ENCODE measurements around the gene ADAM12. TPM values are rescaled to one million over a fixed set of nuclear protein-coding genes. Genes with fewer than 3 reads are reported as not detected.

The ADAM12 gene
- total RNA-seq, 2 donors from 2014 or later, result 0.71 to 1.2 TPM

DNA sequence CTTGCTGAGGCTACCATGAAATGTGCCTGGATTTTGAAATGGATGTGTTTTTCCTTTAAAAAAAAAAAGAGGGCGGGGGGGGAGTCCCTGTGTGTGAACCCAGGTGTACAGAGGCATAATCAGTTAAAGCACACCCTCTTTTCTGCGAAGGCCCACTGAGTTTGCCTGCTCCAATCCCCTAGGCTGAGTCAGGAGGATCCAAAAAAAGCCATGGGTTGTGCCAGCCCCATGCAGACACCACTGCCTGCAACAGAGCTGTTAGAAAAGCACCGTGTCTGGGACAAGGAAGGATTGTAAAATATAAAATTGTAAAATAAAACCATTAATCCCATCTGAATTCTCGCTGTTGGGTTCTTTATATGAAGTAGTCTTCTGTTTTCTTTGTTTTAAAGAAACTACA lies 217.9 kb downstream of the ADAM12 start:
- Histone ChIP-seq H3K36me3 (no peaks in the 10 kb centered on the region), H3K27ac (no peak overlapping the region)
- no peak for DNase-seq (ENCODE audit: low spot score)

DNA sequence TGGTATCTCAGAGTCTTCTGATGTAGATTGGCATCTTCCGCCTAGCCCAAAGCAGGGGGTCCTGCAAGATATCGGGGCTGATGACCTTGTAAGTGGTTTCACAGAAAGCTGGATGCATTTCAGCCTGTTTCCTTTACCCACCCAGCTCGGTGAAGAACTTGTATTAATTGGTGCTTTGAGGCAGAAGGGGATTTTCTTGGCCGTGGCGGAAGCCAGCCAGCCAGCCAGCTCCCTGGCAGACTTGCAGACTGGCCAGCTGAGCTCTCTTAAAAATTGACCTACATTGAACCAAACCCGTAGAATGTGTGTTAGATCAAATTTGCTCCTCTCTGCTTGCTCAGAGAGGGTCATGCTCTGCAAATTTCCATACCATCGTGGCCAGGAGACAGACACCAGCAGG lies 218.4 kb downstream of the ADAM12 start:
- DNase-seq (ENCODE audit: low spot score), result no peak
- H3K27ac ChIP-seq, result no peak overlapping the region
- no peaks in the 10 kb centered on the region for H3K36me3 ChIP-seq
- no peaks in the 10 kb centered on the region for H3K9me3 ChIP-seq
- H3K27me3 ChIP-seq, result no peaks in the 10 kb centered on the region
- TF ChIP-seq, protein P1, sequence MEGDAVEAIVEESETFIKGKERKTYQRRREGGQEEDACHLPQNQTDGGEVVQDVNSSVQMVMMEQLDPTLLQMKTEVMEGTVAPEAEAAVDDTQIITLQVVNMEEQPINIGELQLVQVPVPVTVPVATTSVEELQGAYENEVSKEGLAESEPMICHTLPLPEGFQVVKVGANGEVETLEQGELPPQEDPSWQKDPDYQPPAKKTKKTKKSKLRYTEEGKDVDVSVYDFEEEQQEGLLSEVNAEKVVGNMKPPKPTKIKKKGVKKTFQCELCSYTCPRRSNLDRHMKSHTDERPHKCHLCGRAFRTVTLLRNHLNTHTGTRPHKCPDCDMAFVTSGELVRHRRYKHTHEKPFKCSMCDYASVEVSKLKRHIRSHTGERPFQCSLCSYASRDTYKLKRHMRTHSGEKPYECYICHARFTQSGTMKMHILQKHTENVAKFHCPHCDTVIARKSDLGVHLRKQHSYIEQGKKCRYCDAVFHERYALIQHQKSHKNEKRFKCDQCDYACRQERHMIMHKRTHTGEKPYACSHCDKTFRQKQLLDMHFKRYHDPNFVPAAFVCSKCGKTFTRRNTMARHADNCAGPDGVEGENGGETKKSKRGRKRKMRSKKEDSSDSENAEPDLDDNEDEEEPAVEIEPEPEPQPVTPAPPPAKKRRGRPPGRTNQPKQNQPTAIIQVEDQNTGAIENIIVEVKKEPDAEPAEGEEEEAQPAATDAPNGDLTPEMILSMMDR (IDR thresholded peaks at IDR 0.05), result no peak
- H3K4me3 ChIP-seq, result no peak overlapping the region
- H3K4me1 ChIP-seq, result no peaks in the 10 kb centered on the region

More for the DNA sequence above, 217.9 kb downstream of the ADAM12 start:
- TF ChIP-seq, protein P1 (IDR thresholded peaks at IDR 0.05), result no peak
- H3K4me1 ChIP-seq, result no peaks in the 10 kb centered on the region
- no peaks in the 10 kb centered on the region for H3K27me3 ChIP-seq
- no peaks in the 10 kb centered on the region for H3K9me3 ChIP-seq
- no peak overlapping the region for H3K4me3 ChIP-seq

DNA sequence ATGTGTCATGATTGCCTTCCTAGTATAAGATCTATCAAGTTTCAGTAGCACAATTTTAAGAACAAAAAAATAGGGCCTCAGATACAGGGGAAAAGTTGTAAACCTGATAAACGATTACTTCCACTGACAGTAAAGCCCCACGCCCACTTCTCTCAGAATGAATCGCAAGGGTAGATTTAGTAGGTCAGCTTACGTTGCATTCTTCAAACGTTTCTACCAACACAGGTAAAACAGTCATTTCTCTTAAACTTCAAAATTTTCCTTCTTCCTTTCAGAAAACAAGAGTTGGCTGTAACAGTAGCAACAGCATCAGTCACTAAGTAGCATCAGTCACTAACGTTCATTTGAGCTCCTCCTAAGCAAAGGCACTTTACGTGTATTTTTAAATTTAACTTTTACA lies 221.5 kb downstream of the ADAM12 start:
- Histone ChIP-seq H3K9me3 (no peaks in the 10 kb centered on the region), H3K4me3 (no peak overlapping the region), H3K36me3 (no peaks in the 10 kb centered on the region), H3K27me3 (no peaks in the 10 kb centered on the region), H3K27ac (no peak overlapping the region), H3K4me1 (no peaks in the 10 kb centered on the region)
- DNase-seq (ENCODE audit: low spot score), result no peak
- TF ChIP-seq, protein P1 (IDR thresholded peaks at IDR 0.05), result no peak

DNA sequence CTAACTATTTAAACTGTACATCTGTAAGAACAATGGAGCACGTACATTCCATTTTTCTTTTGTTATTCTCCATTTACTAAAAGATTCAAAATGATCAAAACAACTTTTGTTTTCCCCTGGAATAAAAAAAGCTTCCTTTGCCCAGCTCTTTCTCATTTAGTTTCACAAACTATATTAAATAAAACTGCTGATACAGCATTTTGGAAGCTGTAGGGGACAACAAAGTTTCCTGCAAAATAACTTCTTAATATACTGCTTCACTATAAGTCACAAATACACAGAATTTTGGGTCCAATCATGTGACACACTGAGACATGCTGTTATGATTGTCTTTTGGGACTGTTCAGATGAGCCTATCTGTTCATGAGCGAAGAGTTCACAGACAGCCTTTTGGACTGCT lies 222.4 kb downstream of the ADAM12 start:
- Histone ChIP-seq H3K9me3 (no peaks in the 10 kb centered on the region), H3K27ac (no peak overlapping the region), H3K4me1 (no peaks in the 10 kb centered on the region), H3K4me3 (no peak overlapping the region), H3K27me3 (no peaks in the 10 kb centered on the region), H3K36me3 (no peaks in the 10 kb centered on the region)
- TF ChIP-seq, protein P1 (IDR thresholded peaks at IDR 0.05), result no peak
- no peak for DNase-seq (ENCODE audit: low spot score)

DNA sequence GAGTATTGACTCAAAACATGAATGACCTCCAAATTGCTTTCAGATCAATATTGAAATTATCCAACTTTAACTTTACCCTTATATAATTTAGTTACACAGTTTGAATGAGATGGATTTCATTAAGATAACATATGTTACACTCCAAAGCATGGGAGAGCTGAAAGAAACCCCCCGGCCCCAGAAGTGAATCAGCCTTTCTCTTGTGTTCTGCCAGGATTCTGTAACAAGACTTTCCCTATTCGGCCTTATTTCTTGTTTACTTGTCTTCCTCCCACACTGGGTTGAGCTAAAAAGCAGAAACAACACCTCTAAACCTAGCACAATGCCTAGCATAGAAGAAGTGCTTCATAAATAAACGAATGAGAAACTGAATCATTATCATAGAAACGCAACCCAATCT lies 224.8 kb downstream of the ADAM12 start:
- Histone ChIP-seq H3K4me3 (no peak overlapping the region), H3K9me3 (no peaks in the 10 kb centered on the region), H3K27me3 (no peaks in the 10 kb centered on the region), H3K4me1 (no peaks in the 10 kb centered on the region), H3K27ac (no peak overlapping the region), H3K36me3 (no peaks in the 10 kb centered on the region)
- DNase-seq (ENCODE audit: low spot score), result no peak
- TF ChIP-seq, protein P1 (IDR thresholded peaks at IDR 0.05), result no peak

DNA sequence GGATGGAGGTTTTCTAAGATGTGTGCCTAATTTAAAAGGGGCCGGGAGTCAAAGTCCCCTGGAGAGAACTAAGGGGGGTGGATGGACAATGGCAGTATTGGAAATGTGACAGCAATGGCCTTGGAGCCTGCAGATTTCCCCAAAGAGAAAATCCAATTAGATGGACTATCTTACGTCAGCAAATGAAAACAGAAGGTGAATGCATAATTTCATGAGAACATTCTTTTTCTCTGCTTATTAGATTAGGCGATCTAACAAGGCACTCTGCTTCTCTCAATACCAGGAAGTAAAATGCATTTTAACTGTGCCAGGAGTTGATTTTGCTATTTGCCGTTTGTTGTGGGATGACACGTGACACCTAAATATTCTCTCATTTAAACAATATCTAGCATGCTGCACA lies 226.6 kb downstream of the ADAM12 start:
- H3K4me1 ChIP-seq, result no peaks in the 10 kb centered on the region
- H3K36me3 ChIP-seq, result no peaks in the 10 kb centered on the region
- H3K27me3 ChIP-seq, result no peaks in the 10 kb centered on the region
- no peaks in the 10 kb centered on the region for H3K9me3 ChIP-seq
- no peak overlapping the region for H3K27ac ChIP-seq
- TF ChIP-seq, protein P1 (IDR thresholded peaks at IDR 0.05), result no peak
- DNase-seq (ENCODE audit: low spot score), result no peak
- H3K4me3 ChIP-seq, result no peak overlapping the region
